ENCODE measurements around the gene PLCH2. TPM values are rescaled to one million over a fixed set of nuclear protein-coding genes. Genes with fewer than 3 reads are reported as not detected.

PLCH2 gene
- total and polyA plus RNA-seq, 11 donors, result 0.04 to 1.0 (median 0.35) TPM; not detected in 4

GRCh38 chr1:2527556-2527860, 51.4 kb downstream of the PLCH2 start:
- DNase-seq (no peak), ATAC-seq (peak in 1 of 4 donors; percentile 0)
- Histone ChIP-seq H3K9me3 (no peaks in the 10 kb centered on the region), H3K27me3 (peaks cover 0 to 44% (median 0%) of the 10 kb centered on the region in 9 donors), H3K4me3 (peak overlapping the region in 2 of 12 donors; percentile 62 to 92), H3K4me1 (peaks cover 29 to 78% (median 68%) of the 10 kb centered on the region in 12 donors), H3K27ac (peak overlapping the region in 11 of 12 donors; percentile 44 to 92 (median 84)), H3K36me3 (peaks cover 0 to 2% (median 0%) of the 10 kb centered on the region in 9 donors)
- TF ChIP-seq POLR2A (IDR thresholded peaks at IDR 0.05) (no peak), CTCF (IDR thresholded peaks at IDR 0.05) (no peak)
- intact Hi-C loops (cut with DNase I), result loop anchor here in 8 of 10 donors (2.0 to 10.0 kb wide), 5 partner anchors 60 to 335 kb away; partner anchors contain the start of genes PEX10 (in 6 of the 8), FAAP20 (in 3 of the 8) and PRXL2B (in 1 of the 8)
- 60 to 89% (median 83%) methylated on average over 2 to 4 of the region's 4 CpGs for WGBS, 4 donors

- intact Hi-C loops (cut with DNase I), result loop anchor here in 8 of 10 donors (1.0 to 10.0 kb wide), 6 partner anchors 18 to 336 kb away; partner anchors contain the start of genes PEX10 (in 5 of the 8), FAAP20 (in 3 of the 8) and PRXL2B (in 1 of the 8)
- 41 to 64% (median 44%) methylated on average over 5 to 12 of the region's 12 CpGs for WGBS, 4 donors
- H3K4me1 ChIP-seq, result peaks cover 29 to 76% (median 67%) of the 10 kb centered on the region in 12 donors
- ATAC-seq (peak; percentile 65 to 77 (median 72)), DNase-seq (peak; percentile 75 to 91 (median 86))
- H3K27me3 ChIP-seq, result peaks cover 0 to 49% (median 0%) of the 10 kb centered on the region in 9 donors
- H3K9me3 ChIP-seq, result no peaks in the 10 kb centered on the region
- H3K36me3 ChIP-seq, result no peaks in the 10 kb centered on the region
- peak overlapping the region in 11 of 12 donors; percentile 44 to 92 (median 84) for H3K27ac ChIP-seq
- TF ChIP-seq POLR2A (IDR thresholded peaks at IDR 0.05), result no peak
- TF ChIP-seq CTCF (IDR thresholded peaks at IDR 0.05), result peak in 1 of 12 donors; percentile 7
- H3K4me3 ChIP-seq, result peak overlapping the region in 5 of 12 donors; percentile 54 to 72 (median 65)
Observed at GRCh38 chr1:2528016-2528415, 51.9 kb downstream of the PLCH2 start.

GRCh38 chr1:2528611-2528965, 52.5 kb downstream of the PLCH2 start:
- no peaks in the 10 kb centered on the region for H3K9me3 ChIP-seq
- no peaks in the 10 kb centered on the region for H3K36me3 ChIP-seq
- intact Hi-C loops (cut with DNase I), result loop anchor here in 8 of 10 donors (1.0 to 10.0 kb wide), 6 partner anchors 18 to 336 kb away; partner anchors contain the start of genes PEX10 (in 5 of the 8), FAAP20 (in 3 of the 8) and PRXL2B (in 1 of the 8)
- ATAC-seq, result no peak
- WGBS, 4 donors, result 57 to 72% (median 66%) methylated on average over 10 of the region's 10 CpGs
- no peak for DNase-seq
- peak overlapping the region in 8 of 12 donors; percentile 63 to 92 (median 84) for H3K27ac ChIP-seq
- H3K4me1 ChIP-seq, result peaks cover 29 to 70% (median 61%) of the 10 kb centered on the region in 12 donors
- peak overlapping the region in 10 of 12 donors; percentile 34 to 72 (median 53) for H3K4me3 ChIP-seq
- peaks cover 0 to 50% (median 0%) of the 10 kb centered on the region in 9 donors for H3K27me3 ChIP-seq
- TF ChIP-seq POLR2A (IDR thresholded peaks at IDR 0.05) (no peak), CTCF (IDR thresholded peaks at IDR 0.05) (no peak)

GRCh38 chr1:2528966-2529783, 53.1 kb downstream of the PLCH2 start:
- DNase-seq, result peak in 3 of 5 donors; percentile 44 to 80 (median 58)
- no peak for ATAC-seq
- no peaks in the 10 kb centered on the region for H3K36me3 ChIP-seq
- peak overlapping the region in 10 of 12 donors; percentile 35 to 92 (median 84) for H3K27ac ChIP-seq
- H3K27me3 ChIP-seq, result peaks cover 0 to 50% (median 0%) of the 10 kb centered on the region in 9 donors
- 6 to 24% (median 10%) methylated on average over 19 to 84 of the region's 84 CpGs for WGBS, 4 donors
- H3K4me3 ChIP-seq, result peak overlapping the region in 11 of 12 donors; percentile 37 to 72 (median 52)
- no peaks in the 10 kb centered on the region for H3K9me3 ChIP-seq
- peaks cover 27 to 65% (median 57%) of the 10 kb centered on the region in 12 donors for H3K4me1 ChIP-seq
- TF ChIP-seq POLR2A (IDR thresholded peaks at IDR 0.05) (no peak), CTCF (IDR thresholded peaks at IDR 0.05) (peak in 5 of 12 donors; percentile 6 to 22 (median 15))
- intact Hi-C loops (cut with DNase I), result loop anchor here in 8 of 10 donors (1.0 to 10.0 kb wide), 6 partner anchors 17 to 337 kb away; partner anchors contain the start of genes PEX10 (in 5 of the 8), FAAP20 (in 3 of the 8) and PRXL2B (in 1 of the 8)
